HG02798 (cell line): Measurements from ENCODE around the gene TRPC4.
"Not testable (repeated sequence)": the region's sequence is repeated elsewhere in the genome, so short reads cannot be mapped to it uniquely, and the experiment has no call there.

Experiments
- ATAC-seq: cut with Tn5 transposase; IDR thresholded peaks from one replicate; pipeline ENCODE4 v1.9.1; 2021; ENCODE audit warnings: mild to moderate bottlenecking; ENCODE audit not compliant: unreplicated experiment, poor library complexity

The TRPC4 gene

GRCh38 chr13:37615276-37615675 is 254.3 kb downstream of the TRPC4 start:
- no peak for ATAC-seq

- ATAC-seq = no peak
Measured at GRCh38 chr13:37613638-37614037, 255.9 kb downstream of the TRPC4 start.

GRCh38 chr13:37613236-37613635 is 256.3 kb downstream of the TRPC4 start:
- ATAC-seq = no peak

- no peak for ATAC-seq
Measured at GRCh38 chr13:37608750-37609339, 260.7 kb downstream of the TRPC4 start.

- ATAC-seq = no peak
Measured at GRCh38 chr13:37602733-37603381, 266.7 kb downstream of the TRPC4 start.

GRCh38 chr13:37601648-37602440 is 267.7 kb downstream of the TRPC4 start:
- ATAC-seq = no peak

GRCh38 chr13:37599519-37599918 is 270.1 kb downstream of the TRPC4 start:
- ATAC-seq = no peak

GRCh38 chr13:37598597-37598996 is 271.0 kb downstream of the TRPC4 start, which contains the start of gene POSTN:
Gene POSTN (minus strand): TSS chr13:37598768. CDS start chr13:37598726, 42 bp downstream.
- ATAC-seq = no peak

GRCh38 chr13:37597477-37598025 is 272.0 kb downstream of the TRPC4 start:
- ATAC-seq = no peak

GRCh38 chr13:37596805-37597204 is 272.8 kb downstream of the TRPC4 start:
- ATAC-seq = no peak

GRCh38 chr13:37595162-37595561 is 274.4 kb downstream of the TRPC4 start:
- ATAC-seq = no peak

GRCh38 chr13:37594550-37594949 is 275.0 kb downstream of the TRPC4 start:
- ATAC-seq = no peak

GRCh38 chr13:37589381-37589780 is 280.2 kb downstream of the TRPC4 start:
- not testable (repeated sequence) for ATAC-seq

- ATAC-seq = no peak
Measured at GRCh38 chr13:37587236-37587635, 282.3 kb downstream of the TRPC4 start.
